ENCODE measurements around the gene AGXT. TPM values are rescaled to one million over a fixed set of nuclear protein-coding genes. Genes with fewer than 3 reads are reported as not detected.
"Not testable (repeated sequence)": the region's sequence is repeated elsewhere in the genome, so short reads cannot be mapped to it uniquely, and the experiment has no call there.

Gene AGXT
- total RNA-seq, 2 donors from 2014 or later, result not detected

DNA sequence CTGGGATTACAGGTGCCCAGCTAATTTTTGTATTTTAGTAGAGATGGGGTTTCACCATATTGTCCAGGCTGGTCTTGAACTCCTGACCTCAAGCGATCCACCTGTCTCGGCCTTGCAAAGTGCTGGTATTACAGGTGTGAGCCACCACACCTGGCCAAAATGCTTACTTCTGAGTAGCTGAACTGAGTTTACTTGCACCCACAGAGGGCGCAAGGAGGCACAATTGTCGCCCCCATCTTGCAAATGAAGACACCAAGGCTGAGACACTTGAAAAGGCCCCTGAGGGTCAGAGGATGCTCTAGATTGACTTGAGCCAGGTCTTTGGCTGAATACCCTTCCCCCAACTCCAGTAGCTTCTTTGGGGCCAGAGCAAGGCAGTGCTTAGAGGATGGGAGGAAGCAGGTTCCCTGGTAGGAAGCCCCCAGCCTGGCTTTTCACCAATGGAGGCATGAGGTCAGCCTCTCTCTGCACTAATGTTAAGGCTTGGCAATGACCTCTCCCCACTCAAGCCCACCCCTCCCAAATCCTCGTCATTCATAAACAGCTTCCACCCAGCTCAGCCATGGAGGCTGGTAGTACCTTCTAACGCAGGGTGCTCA lies 34.1 kb upstream of the AGXT start:
- no peak for ATAC-seq (replicated peaks)
- H3K9me3 Mint-ChIP-seq, result no peaks in the 10 kb centered on the region
- H3K27ac Mint-ChIP-seq, result no peak overlapping the region
- no peaks in the 10 kb centered on the region for H3K36me3 Mint-ChIP-seq (ENCODE audit: low read depth)
- H3K4me1 Mint-ChIP-seq, result no peaks in the 10 kb centered on the region
- H3K4me3 Mint-ChIP-seq, result no peak overlapping the region
- H3K27me3 Mint-ChIP-seq, result peaks cover 8% of the 10 kb centered on the region

DNA sequence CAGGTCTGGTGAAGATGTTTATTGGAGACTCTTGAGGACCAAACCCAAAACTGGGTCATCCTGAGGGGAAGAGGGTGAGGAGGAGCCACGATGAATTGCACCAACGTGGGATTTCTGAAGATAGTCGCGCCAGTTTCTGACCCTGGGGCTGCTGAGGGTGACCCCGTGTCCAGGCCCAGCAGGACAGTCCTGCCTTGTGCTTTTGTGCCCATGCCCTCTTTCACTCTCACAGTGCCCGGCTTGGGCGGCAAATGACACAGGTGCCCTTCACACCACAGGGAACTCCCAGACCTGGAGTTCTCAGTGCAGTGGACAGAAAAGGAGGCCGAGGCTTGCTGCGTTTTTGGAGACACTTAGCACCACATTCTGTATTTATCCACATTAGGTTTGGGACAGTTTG lies 33.1 kb upstream of the AGXT start:
- H3K4me3 Mint-ChIP-seq, result no peak overlapping the region
- H3K36me3 Mint-ChIP-seq (ENCODE audit: low read depth), result no peaks in the 10 kb centered on the region
- no peaks in the 10 kb centered on the region for H3K9me3 Mint-ChIP-seq
- H3K27me3 Mint-ChIP-seq, result peaks cover 4% of the 10 kb centered on the region
- no peak for ATAC-seq (replicated peaks)
- H3K4me1 Mint-ChIP-seq, result no peaks in the 10 kb centered on the region
- no peak overlapping the region for H3K27ac Mint-ChIP-seq

DNA sequence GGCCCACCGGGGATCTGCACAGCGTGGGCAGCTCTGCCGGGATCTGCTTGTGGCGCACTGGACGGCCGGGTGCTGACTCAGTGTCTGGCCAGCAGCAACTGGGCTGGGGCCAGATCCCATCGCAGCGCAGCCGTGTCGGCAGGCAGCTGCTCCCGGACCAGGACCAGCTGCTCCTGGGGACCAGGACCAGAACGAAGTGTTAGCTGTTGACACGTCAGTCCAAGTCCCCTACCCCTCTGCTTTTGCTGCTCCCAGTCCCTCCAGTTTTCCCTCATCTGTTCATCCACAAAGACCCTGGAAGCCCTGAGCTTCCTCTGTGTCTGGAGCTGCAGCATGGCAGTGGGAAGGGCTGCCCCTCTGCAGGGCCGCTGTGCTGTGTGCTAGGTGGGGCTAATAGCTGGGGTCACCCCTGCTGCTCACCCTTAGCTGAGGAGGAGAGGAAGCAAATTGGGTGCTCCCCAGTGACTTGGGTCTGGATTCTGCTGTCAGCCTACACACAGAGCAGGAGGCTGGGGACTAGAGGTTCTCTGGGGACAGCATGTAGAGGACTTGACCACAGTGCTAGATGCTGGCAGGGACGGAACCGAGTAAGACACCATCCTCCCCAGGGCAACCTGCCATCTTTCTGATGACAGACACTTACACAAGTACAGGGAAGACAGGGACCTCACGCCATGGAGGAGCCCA lies 31.7 kb upstream of the AGXT start:
- no peaks in the 10 kb centered on the region for H3K4me1 Mint-ChIP-seq
- H3K27me3 Mint-ChIP-seq, result no peaks in the 10 kb centered on the region
- H3K36me3 Mint-ChIP-seq (ENCODE audit: low read depth), result no peaks in the 10 kb centered on the region
- no peak overlapping the region for H3K27ac Mint-ChIP-seq
- no peaks in the 10 kb centered on the region for H3K9me3 Mint-ChIP-seq
- no peak overlapping the region for H3K4me3 Mint-ChIP-seq
- ATAC-seq (replicated peaks), result no peak

DNA sequence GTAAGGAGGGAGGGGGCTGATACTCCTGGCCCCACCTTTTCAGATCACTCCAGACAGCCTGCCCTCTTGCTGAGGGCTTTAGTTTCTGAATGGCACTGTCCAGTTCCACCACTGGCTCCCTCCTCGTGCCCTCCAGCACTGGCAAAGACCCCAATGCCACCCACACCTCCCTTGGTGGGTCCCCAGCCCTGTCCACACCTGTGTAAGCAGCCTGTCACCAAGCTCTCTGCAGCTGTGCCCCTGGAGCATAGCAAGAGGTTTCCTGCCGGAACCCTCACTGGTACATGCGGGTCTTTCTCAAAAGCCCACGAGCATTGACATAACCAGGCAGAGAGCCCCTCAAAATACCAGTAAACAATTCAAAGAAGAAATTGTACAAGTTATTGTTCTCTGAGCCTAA lies 31.0 kb upstream of the AGXT start:
- Mint-ChIP-seq H3K4me1 (no peaks in the 10 kb centered on the region), H3K36me3 (ENCODE audit: low read depth) (no peaks in the 10 kb centered on the region), H3K4me3 (no peak overlapping the region), H3K27ac (no peak overlapping the region), H3K9me3 (no peaks in the 10 kb centered on the region), H3K27me3 (peaks cover 3% of the 10 kb centered on the region)
- no peak for ATAC-seq (replicated peaks)

DNA sequence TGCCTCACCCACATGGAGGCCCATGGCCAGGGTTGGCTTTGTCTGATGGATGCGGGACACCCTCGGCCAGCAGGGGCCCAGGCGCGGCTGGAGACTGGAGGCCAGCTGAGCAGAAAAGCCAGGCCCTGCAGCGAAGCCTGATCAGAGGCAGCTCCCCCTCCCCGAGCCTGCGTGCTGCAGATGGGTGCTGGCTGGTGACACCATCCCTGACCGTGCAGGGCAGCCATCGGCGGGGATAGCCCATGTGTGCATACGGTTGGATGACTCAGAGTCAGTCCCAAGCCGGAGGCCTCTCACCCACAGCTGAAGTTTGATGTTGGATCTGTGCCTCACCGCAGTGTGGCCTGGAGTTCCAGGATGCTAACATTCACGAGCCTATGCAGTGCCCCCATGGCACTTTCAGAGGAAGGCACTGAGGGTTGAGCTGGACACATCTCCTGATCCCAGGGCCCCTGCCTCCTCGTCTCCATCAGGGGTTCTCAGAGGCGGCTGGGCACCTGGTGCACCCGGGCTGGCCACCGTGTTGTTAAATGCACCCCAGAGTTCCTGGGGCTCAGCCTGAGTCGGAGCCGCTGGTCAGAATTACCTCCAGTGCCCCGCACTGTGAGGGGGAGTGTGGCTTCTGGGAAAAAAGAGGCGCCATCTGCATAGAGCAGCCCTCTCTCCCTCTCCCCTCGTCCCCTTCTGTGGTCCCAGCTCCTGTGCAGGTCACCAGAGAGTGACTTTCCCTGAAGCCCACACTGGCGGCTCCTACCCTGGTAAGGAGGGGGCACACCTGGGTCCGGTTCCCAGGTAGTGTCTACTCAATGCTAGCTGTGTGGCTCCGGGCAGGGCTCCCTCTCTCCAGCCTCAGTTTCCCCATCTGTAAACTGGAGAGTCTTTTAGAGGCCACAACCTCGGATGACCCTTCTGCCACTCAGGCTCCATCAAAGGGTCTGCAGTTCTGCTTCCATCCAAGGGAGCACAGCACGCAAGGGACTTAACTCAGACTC lies 29.2 kb upstream of the AGXT start:
- Mint-ChIP-seq H3K9me3 (no peaks in the 10 kb centered on the region), H3K4me3 (no peak overlapping the region), H3K27ac (no peak overlapping the region), H3K36me3 (ENCODE audit: low read depth) (no peaks in the 10 kb centered on the region), H3K4me1 (no peaks in the 10 kb centered on the region), H3K27me3 (peaks cover 3% of the 10 kb centered on the region)
- no peak for ATAC-seq (replicated peaks)

DNA sequence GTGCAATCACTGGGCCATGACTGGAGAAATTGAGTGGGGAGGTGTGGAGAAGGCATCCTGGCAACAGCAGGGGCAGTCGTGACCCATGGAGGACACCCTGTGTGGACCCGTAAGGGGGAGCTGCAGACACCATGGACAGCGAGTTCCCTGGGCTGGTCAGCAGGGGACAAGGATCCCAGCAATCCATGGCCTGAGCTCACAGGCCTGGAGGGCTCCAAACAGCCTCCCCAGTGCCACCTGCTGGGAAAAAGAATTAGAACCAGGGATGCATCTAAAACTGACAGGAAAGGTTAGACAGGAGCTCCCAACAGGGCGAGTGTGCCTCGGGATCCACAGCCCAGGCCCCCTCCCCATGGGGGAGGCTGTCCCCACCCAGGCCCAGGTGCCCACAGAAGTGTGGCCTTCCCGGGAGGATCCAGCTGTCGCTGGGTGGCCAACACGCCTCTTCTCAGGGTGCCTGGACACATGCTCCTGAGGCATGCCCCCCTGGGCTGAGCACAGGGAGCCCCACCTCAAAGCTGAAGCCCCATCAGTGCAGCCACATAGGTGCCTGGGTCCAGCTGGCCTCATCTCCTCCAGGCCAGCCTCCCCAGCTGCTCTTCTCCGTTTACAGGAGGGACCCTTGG lies 28.1 kb upstream of the AGXT start:
- no peak overlapping the region for H3K4me3 Mint-ChIP-seq

DNA sequence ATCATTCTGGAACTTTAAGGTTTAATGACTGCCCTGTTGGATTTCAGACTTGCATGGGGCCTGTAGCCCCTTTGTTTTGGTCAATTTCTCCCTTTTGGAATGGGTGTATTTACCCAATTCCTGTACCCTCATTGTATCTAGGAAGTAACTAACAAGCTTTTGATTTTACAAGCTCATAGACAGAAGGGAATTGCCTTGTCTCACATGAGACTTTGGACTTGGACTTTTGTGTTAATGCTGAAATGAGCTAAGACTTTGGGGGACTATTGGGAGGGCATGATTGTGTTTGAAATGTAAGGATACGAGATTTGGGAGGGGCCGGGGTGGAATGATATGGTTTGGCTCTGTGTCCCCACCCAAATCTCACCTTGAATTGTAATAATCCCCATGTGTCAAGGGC lies 22.3 kb upstream of the AGXT start:
- H3K36me3 Mint-ChIP-seq (ENCODE audit: low read depth); H3K27ac Mint-ChIP-seq; H3K4me1 Mint-ChIP-seq; H3K4me3 Mint-ChIP-seq; ATAC-seq (replicated peaks); H3K27me3 Mint-ChIP-seq; H3K9me3 Mint-ChIP-seq: not testable (repeated sequence)

More for the DNA sequence above, 28.1 kb upstream of the AGXT start:
- Mint-ChIP-seq H3K27ac (no peak overlapping the region), H3K9me3 (no peaks in the 10 kb centered on the region), H3K4me1 (no peaks in the 10 kb centered on the region), H3K36me3 (ENCODE audit: low read depth) (no peaks in the 10 kb centered on the region), H3K27me3 (peaks cover 3% of the 10 kb centered on the region)
- no peak for ATAC-seq (replicated peaks)

DNA sequence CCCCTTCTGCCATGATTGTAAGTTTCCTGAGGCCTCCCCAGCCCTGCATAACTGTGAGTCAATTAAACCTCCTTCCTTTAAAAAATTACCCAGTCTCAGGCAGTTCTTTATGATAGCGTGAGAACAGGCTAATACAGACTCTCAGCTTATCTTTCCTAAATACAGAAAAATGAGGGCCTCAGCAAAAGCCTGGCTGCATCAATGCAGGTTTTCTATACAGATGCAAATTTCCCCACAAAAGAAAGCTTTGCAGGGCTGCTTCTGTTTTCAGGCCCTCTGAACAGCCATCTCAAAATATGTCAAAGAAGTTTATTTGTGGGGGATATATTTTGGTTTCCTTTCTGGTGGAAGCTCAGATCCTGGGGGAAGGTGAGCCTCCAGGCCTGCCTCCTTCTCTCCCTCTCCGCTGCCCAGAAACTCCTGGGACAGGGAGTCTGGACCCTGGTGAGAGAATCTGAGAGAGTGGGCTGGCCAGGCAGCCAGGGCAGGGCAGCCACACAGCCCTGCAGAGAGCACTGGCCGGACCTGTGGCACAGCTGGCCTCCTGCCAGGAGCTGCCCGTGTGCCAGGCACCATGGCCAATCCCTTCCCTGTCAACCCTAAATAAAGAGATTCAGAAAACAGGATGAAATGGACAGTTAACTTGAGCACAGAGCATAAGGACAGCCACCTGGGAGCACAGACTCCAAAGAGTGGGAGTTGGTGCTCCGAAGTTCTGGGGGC lies 21.6 kb upstream of the AGXT start:
- H3K36me3 Mint-ChIP-seq (ENCODE audit: low read depth), result no peaks in the 10 kb centered on the region
- ATAC-seq (replicated peaks), result no peak
- no peaks in the 10 kb centered on the region for H3K4me1 Mint-ChIP-seq
- H3K27ac Mint-ChIP-seq, result no peak overlapping the region
- no peak overlapping the region for H3K4me3 Mint-ChIP-seq
- H3K9me3 Mint-ChIP-seq, result no peaks in the 10 kb centered on the region
- peaks cover 3% of the 10 kb centered on the region for H3K27me3 Mint-ChIP-seq

DNA sequence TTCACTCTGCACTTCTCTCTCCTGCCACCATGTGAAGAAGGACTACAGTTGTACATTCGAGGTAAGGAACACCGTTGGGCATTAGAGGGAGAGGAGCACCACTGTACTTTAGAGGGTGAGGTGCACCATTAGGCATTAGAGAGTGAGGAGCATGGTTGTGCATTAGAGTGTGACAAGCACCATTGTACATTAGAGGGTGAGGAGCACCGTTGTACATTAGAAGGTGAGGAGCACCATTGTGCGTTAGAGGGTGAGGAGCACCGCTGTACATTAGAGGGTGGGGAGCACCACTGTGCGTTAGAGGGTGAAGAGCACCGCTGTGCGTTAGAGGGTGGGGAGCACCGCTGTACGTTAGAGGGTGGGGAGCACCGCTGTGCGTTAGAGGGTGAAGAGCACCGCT lies 20.8 kb upstream of the AGXT start:
- no peak for ATAC-seq (replicated peaks)
- no peaks in the 10 kb centered on the region for H3K27me3 Mint-ChIP-seq
- H3K36me3 Mint-ChIP-seq (ENCODE audit: low read depth), result no peaks in the 10 kb centered on the region
- H3K27ac Mint-ChIP-seq, result no peak overlapping the region
- no peaks in the 10 kb centered on the region for H3K4me1 Mint-ChIP-seq
- no peak overlapping the region for H3K4me3 Mint-ChIP-seq
- no peaks in the 10 kb centered on the region for H3K9me3 Mint-ChIP-seq

DNA sequence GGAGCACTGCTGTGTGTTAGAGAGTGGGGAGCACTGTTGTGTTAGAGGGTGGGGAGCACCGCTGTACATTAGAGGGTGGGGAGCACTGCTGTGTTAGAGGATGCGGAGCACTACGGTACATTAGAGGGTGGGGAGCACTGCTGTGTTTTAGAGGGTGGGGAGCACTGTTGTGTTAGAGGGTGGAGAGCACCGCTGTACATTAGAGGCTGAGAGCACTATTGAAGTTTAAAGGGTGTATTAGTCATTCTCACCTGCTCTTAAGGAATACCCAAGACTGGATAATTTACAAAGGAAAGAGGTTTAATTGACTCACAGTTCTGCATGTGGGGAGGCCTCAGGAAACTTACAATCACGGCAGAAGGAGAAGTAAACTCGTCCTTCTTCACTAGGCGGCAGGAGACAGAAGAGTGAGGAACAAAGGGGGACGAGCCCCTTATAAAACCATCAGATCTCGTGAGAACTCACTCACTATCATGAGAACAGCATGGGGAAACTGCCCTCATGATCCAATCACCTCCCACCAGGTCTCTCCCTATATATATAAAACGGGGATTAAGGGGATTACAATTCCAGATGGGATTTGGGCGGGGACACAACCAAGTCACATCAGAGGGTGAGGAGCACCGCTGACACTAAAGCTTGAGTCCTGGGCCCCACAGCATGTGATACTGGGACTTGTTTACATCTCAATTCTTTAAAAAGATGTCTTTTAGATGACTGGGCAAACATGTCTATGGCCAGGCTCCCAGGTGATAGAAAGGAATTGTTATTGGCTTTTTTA lies 19.5 kb upstream of the AGXT start:
- Mint-ChIP-seq H3K27ac (peak overlapping the region; percentile 36), H3K27me3 (no peaks in the 10 kb centered on the region), H3K4me1 (no peaks in the 10 kb centered on the region), H3K9me3 (peaks cover 2% of the 10 kb centered on the region), H3K36me3 (ENCODE audit: low read depth) (no peaks in the 10 kb centered on the region), H3K4me3 (no peak overlapping the region)
- no peak for ATAC-seq (replicated peaks)

DNA sequence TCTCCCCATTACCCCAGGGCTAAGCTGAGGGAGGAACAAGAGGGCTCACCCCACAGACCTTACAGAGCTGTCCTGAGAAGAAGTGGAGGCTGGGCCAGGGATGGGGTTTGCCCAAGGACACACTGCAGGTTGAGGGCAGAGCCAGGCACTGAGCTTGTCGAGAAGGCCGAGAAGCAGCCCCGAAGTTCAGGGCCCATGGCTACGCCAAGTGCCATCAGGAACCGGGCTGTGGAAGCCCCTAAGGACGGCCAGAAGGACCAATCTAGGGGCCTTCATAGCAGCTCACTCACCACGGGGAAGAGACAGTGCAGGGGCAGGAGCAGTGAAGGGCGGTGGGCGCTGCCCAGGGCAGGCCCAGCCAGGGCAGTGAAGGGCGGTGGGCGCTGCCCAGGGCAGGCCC lies 18.6 kb upstream of the AGXT start:
- H3K4me1 Mint-ChIP-seq, result no peaks in the 10 kb centered on the region
- H3K4me3 Mint-ChIP-seq, result no peak overlapping the region
- no peak for ATAC-seq (replicated peaks)
- no peaks in the 10 kb centered on the region for H3K36me3 Mint-ChIP-seq (ENCODE audit: low read depth)
- no peak overlapping the region for H3K27ac Mint-ChIP-seq
- no peaks in the 10 kb centered on the region for H3K27me3 Mint-ChIP-seq
- peaks cover 4% of the 10 kb centered on the region for H3K9me3 Mint-ChIP-seq

DNA sequence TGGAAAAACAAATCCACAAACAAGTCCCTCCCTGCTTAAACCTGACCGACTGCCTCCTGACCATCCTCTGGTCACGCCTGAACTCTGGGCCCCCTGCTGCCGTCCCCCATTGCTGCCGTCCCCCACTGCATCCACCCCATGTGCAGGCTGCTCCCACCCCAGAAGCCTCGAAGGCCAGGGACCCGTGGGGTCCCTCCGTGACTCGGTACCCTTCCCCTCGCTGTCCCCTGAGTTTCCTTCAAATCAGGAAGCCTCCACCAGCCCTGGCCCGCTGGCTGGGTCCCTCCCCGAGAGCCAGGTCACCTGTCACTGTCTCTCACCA lies 17.9 kb upstream of the AGXT start:
- no peaks in the 10 kb centered on the region for H3K36me3 Mint-ChIP-seq (ENCODE audit: low read depth)
- H3K27me3 Mint-ChIP-seq, result no peaks in the 10 kb centered on the region
- no peaks in the 10 kb centered on the region for H3K4me1 Mint-ChIP-seq
- H3K9me3 Mint-ChIP-seq, result peaks cover 4% of the 10 kb centered on the region
- no peak for ATAC-seq (replicated peaks)
- no peak overlapping the region for H3K4me3 Mint-ChIP-seq
- H3K27ac Mint-ChIP-seq, result no peak overlapping the region

DNA sequence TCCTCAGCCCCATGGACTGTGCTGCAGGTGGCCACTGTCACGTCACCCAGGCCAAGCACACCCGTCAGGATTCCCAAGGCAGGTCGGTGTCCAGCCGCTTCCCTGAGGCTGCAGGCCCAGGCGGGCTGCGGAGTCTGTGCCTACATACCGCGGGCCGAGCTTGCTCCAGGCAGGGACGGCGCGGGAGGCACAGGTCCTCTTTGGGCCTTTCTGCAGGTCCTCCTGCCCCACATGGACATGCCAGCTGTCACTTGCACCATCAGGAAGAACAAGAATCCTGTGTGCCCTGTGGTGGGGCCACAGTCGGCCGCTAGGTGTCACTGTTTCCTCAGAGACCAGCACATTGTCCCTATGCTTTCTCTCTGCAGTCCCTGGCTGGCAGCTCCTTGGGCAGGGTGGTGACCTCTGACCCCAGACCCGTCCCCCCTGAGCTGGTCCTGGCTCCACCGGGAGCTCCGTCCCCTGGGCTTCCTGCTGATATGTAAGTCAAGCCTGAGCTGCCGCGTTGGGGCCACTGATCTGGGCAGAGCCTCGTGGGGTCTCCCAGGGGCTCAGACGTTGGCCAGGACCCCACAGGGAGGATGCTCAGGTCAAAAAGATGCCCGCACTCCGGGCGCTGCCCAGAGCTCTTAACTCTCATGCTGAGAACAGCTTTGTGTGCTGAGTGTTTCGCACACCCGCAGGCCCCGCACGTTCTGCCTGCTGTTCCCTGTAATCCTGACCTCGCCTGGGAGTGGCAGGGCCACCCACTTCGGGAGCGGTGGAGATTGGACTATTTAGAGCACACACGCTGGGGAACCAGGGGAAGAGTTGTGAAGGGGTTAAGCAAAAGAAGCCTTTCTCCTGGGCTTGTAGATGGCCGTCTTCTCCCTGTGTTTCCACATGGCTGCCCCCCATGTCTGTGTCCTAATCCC lies 17.3 kb upstream of the AGXT start:
- Mint-ChIP-seq H3K36me3 (ENCODE audit: low read depth) (no peaks in the 10 kb centered on the region), H3K4me1 (no peaks in the 10 kb centered on the region), H3K27me3 (no peaks in the 10 kb centered on the region), H3K4me3 (no peak overlapping the region), H3K9me3 (peaks cover 4% of the 10 kb centered on the region), H3K27ac (no peak overlapping the region)
- peak; percentile 94 for ATAC-seq (replicated peaks)

Measured in activated T-helper 17 cell treated with anti-CD3 and anti-CD28 coated beads, Interleukin-2, amount 50 U/mL, for 72 hours (primary cell).